Omental fat pad (tissue), 4 donors: ENCODE data around the gene FKBP7. TPM values are rescaled to one million over a fixed set of nuclear protein-coding genes. Genes with fewer than 3 reads are reported as not detected.
"Not testable (repeated sequence)": the region's sequence is repeated elsewhere in the genome, so short reads cannot be mapped to it uniquely, and the experiment has no call there.

Experiments
- ATAC-seq: fragments of 150-250 bp; one replicate; pipeline ENCODE4 v1.9.1; 2016; ENCODE audit warnings: mild to moderate bottlenecking, moderate library complexity; ENCODE audit not compliant: low FRiP score
- DNase-seq: peaks from one replicate; pipeline ENCODE4 v3.0.0-alpha.2; 2019; ENCODE audit warnings: low spot score
- CTCF ChIP-seq, 3 donors: fragments of 450-650 bp; IDR thresholded peaks; one replicate each; pipeline ENCODE4 v1.5.1; 2016 to 2017; ENCODE audit warnings: antibody characterized with exemption in 3 of 3, mild to moderate bottlenecking in 3 of 3, moderate library complexity in 2 of 3
- total RNA-seq, 4 donors: library from RNA; depleted of rRNA; stranded (reverse); fragments of >200 nt; gene quantifications; one replicate each; pipeline ENCODE4 v1.1.0, GENCODE V29; 2016

FKBP7 gene
- total RNA-seq, 4 donors from 2014 or later = 6.8 to 17.5 (median 15.3) TPM

- no peak for DNase-seq
- ATAC-seq = no peak
- no peak for TF ChIP-seq CTCF (IDR thresholded peaks at IDR 0.05)
Observed at GRCh38 chr2:178473373-178473772, 5.0 kb downstream of the FKBP7 start.

DNA sequence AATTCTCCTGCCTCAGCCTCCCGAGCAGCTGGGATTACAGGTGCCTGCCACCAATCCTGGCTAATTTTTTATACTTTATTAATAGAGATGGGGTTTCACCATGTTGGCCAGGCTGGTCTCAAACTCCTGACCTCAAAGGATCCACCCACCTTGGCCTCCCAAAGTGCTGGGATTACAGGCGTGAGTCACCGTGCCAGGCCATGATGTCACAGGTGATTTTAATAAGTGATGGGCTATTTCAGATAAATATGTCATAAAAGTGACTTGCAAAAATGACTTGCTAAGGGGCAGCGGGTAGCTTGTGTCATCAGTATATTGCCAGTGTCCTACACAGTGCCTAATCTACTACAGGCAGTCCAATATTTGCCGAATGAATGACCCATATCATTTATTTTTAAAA, 7.1 kb downstream of the FKBP7 start:
- DNase-seq, ATAC-seq: not testable (repeated sequence)

DNA sequence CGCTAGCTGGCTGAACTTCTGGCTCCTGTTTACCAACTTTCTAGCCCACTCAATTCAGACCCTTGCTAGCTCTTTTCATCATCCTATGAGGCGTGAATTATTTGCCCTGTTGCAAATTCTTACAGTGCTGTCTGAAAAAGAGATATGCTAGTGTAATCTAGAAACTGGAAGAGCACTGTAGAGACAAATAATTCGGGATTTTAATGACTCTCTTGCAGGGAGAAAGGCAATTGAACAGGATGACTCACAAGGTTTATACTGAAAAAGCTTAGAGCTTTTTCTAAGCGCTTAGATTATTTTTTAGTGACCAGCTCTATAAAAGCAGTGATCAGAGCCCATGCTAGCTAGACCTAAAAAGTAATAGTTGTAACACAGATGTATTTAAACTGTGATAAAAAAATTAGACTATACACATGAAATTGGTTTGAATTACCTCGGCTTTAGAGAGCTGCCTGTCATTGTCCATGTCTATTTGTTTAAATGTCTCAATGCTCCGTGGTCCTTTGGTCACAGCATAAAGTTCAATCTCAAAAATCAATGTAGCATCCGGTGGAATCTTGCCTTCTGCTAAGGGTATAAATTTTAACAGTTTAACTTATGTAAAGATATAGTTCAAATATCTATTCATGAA, 9.1 kb downstream of the FKBP7 start:
- TF ChIP-seq CTCF (IDR thresholded peaks at IDR 0.05) = no peak
- ATAC-seq = no peak
- DNase-seq = no peak

- ATAC-seq (no peak), DNase-seq (no peak)
- TF ChIP-seq CTCF (IDR thresholded peaks at IDR 0.05) = no peak
Observed at GRCh38 chr2:178457390-178457886, 21.0 kb downstream of the FKBP7 start.

GRCh38 chr2:178455947-178456346, 22.5 kb downstream of the FKBP7 start:
- no peak for DNase-seq
- ATAC-seq = no peak
- no peak for TF ChIP-seq CTCF (IDR thresholded peaks at IDR 0.05)

GRCh38 chr2:178452870-178453269, 25.5 kb downstream of the FKBP7 start:
- ATAC-seq (no peak), DNase-seq (no peak)
- TF ChIP-seq CTCF (IDR thresholded peaks at IDR 0.05) = no peak

GRCh38 chr2:178452334-178452733, 26.1 kb downstream of the FKBP7 start:
- ATAC-seq (no peak), DNase-seq (no peak)
- TF ChIP-seq CTCF (IDR thresholded peaks at IDR 0.05) = no peak
